Activated CD4-positive, alpha-beta memory T cell treated with anti-CD3 and anti-CD28 coated beads, Interleukin-2, amount 10 ng/mL, durations not matched to agents 7 days and 5 days (primary cell): ENCODE measurements around the gene UTF1. TPM values are rescaled to one million over a fixed set of nuclear protein-coding genes. Genes with fewer than 3 reads are reported as not detected.

ENCODE experiments used
- CTCF ChIA-PET: fragments of 350-600 bp; sonication (Branson Sonifier 250); formaldehyde crosslinking; loops from one replicate; lab custom pipeline; 2021; ENCODE audit warnings: antibody characterized with exemption, inconsistent platforms; lab: Charles Lee
- POLR2A ChIA-PET: fragments of 350-600 bp; sonication (Branson Sonifier 250); formaldehyde crosslinking; loops from one replicate; lab custom pipeline; 2021; ENCODE audit warnings: antibody characterized with exemption; lab: Charles Lee
- DNase-seq: peaks from one replicate; pipeline ENCODE4 v3.0.0-alpha.2; 2020
- H3K27ac Mint-ChIP-seq: one replicate; pipeline ENCODE4 v1.8.0; 2021; ENCODE audit warnings: mild to moderate bottlenecking, mixed read lengths
- H3K27me3 Mint-ChIP-seq: one replicate; pipeline ENCODE4 v1.8.0; 2021; ENCODE audit warnings: mixed read lengths
- H3K36me3 Mint-ChIP-seq: one replicate; pipeline ENCODE4 v1.8.0; 2021; ENCODE audit warnings: low read depth, mixed read lengths
- H3K4me1 Mint-ChIP-seq: one replicate; pipeline ENCODE4 v1.8.0; 2021; ENCODE audit warnings: mixed read lengths
- H3K4me3 Mint-ChIP-seq: one replicate; pipeline ENCODE4 v1.8.0; 2021; ENCODE audit warnings: mild to moderate bottlenecking, mixed read lengths
- H3K9me3 Mint-ChIP-seq: one replicate; pipeline ENCODE4 v1.8.0; 2021; ENCODE audit warnings: mixed read lengths
- total RNA-seq, 2 experiments: library from RNA; stranded (reverse); gene quantifications; one replicate each; pipeline ENCODE4 v1.2.3, GENCODE V29; 2021

UTF1 gene, protein sequence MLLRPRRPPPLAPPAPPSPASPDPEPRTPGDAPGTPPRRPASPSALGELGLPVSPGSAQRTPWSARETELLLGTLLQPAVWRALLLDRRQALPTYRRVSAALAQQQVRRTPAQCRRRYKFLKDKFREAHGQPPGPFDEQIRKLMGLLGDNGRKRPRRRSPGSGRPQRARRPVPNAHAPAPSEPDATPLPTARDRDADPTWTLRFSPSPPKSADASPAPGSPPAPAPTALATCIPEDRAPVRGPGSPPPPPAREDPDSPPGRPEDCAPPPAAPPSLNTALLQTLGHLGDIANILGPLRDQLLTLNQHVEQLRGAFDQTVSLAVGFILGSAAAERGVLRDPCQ
- not detected for total RNA-seq

- no peak for DNase-seq
- Mint-ChIP-seq H3K4me1 (peaks cover 32% of the 10 kb centered on the region), H3K27ac (no peak within 1 kb of the TSS), H3K36me3 (peaks cover 7% of the 10 kb centered on the region), H3K4me3 (no peak within 1 kb of the TSS), H3K27me3 (peaks cover 65% of the 10 kb centered on the region), H3K9me3 (no peaks in the 10 kb centered on the region)
- POLR2A ChIA-PET: no interaction called here
- CTCF ChIA-PET: no interaction called here
Measured at GRCh38 chr10:133230044-133230361, at the start of gene UTF1. Gene UTF1 (plus strand): TSS chr10:133230217. CDS start chr10:133230289, 72 bp downstream.

- peaks cover 8% of the 10 kb centered on the region for H3K36me3 Mint-ChIP-seq
- ChIA-PET POLR2A (no interaction called here), CTCF (no interaction called here)
- peaks cover 25% of the 10 kb centered on the region for H3K9me3 Mint-ChIP-seq
- no peak for DNase-seq
- no peak overlapping the region for H3K27ac Mint-ChIP-seq
- no peak overlapping the region for H3K4me3 Mint-ChIP-seq
- H3K4me1 Mint-ChIP-seq: no peaks in the 10 kb centered on the region
- no peaks in the 10 kb centered on the region for H3K27me3 Mint-ChIP-seq
Measured at GRCh38 chr10:133180965-133181639, 48.9 kb upstream of the UTF1 start.

DNA sequence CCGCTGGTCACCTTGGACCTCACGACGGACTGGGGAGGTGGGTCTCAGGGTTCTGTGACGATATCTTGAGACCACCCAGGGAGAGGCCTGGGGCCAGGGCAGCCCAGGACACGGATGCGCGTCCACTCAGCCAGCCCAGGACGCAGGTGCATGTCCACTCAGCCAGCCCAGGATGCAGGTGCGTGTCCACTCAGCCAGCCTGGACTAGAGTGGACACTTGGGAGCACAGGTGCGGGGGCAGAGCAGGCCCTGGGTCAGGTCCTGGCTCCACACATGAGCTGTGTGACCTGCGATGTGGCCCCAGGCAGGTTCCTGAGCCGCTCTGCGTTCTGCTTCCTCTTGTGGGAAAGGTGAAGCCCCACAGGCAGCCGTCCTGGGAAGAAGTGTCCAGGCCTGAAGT, 47.8 kb upstream of the UTF1 start:
- no peak for DNase-seq
- peaks cover 8% of the 10 kb centered on the region for H3K36me3 Mint-ChIP-seq
- peaks cover 21% of the 10 kb centered on the region for H3K9me3 Mint-ChIP-seq
- H3K27ac Mint-ChIP-seq: no peak overlapping the region
- POLR2A ChIA-PET: no interaction called here
- CTCF ChIA-PET: no interaction called here
- H3K27me3 Mint-ChIP-seq: no peaks in the 10 kb centered on the region
- no peaks in the 10 kb centered on the region for H3K4me1 Mint-ChIP-seq
- no peak overlapping the region for H3K4me3 Mint-ChIP-seq

DNA sequence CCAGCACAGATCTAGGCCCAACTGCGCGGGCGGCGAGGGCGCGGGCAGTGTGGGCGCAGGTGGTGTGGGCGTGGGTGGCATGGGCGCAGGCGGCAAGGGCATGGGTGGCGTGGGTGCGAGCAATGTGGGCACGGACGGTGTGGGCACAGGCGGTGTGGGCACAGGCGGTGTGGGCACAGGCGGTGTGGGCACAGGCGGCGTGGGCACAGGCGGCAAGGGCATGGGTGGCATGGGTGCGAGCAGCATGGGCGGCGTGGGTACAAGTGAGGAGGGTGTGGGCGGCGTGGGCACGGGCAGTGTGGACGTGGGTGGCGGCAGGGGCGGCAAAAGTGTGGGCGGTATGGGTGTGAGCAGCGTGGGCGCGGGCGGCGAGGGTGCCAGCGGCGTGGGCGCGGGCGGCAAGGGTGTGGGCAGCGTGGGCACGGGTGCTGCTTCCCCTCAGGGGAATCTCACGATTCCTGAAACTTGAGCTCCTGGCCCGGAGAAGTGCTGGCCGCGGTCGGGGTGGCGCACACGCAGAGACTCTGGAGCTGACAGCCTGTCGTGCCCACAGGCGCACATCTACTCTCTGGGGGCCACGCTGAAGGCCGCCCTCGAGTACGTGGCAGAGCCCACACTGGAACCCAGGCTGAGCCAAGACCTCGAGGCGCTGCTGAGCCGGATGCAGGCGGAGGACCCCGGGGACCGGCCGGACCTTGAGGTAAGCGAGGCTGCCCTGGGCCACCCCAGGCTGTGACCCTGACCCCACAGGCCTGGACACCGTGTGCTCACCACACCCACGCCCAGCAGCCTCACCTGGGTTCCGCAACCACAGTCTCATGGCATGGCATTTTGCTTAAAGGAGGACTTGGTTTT, 47.0 kb upstream of the UTF1 start:
- Mint-ChIP-seq H3K27me3 (no peaks in the 10 kb centered on the region), H3K9me3 (peaks cover 13% of the 10 kb centered on the region), H3K27ac (no peak overlapping the region), H3K36me3 (peaks cover under 1% of the 10 kb centered on the region), H3K4me3 (no peak overlapping the region), H3K4me1 (no peaks in the 10 kb centered on the region)
- ChIA-PET POLR2A (no interaction called here), CTCF (no interaction called here)
- DNase-seq: no peak

DNA sequence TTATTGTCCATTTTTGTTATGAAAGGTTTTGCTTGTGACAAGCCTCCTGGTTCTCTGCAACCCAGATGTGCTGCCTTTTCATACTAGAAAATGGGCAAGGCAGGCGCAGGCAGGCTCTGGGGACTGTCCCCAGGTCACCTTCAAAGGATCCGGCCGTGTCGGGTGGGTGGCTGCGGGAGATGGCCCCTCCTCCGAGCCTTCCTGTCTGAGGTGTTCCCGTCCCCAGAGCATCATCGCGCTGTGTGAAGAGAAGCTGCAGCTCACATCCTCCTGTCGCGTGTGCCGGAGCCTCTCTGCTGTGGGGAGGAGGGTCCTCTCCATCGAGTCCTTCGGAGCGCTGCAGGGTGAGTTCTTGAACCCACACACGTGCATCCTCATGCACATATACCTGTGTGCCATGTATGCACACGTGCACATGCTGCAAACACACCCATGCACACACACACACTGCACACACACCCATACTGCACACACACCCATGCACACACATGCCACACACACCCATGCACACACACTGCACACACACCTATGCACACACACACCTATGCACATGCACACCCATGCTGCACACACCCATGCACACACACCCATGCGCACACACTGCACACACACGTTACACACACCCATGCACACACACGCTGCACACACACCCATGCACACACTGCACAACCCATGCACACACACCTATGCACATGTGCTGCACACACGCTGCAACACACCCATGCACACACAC, 46.2 kb upstream of the UTF1 start:
- DNase-seq: no peak
- H3K4me1 Mint-ChIP-seq: no peaks in the 10 kb centered on the region
- POLR2A ChIA-PET: no interaction called here

GRCh38 chr10:133184591-133185244, 45.3 kb upstream of the UTF1 start:
- POLR2A ChIA-PET: no interaction called here
- CTCF ChIA-PET: no interaction called here
- Mint-ChIP-seq H3K9me3 (peaks cover 7% of the 10 kb centered on the region), H3K4me3 (no peak overlapping the region), H3K36me3 (no peaks in the 10 kb centered on the region), H3K27me3 (no peaks in the 10 kb centered on the region), H3K27ac (no peak overlapping the region), H3K4me1 (no peaks in the 10 kb centered on the region)
- DNase-seq: no peak

More for the DNA sequence above, 46.2 kb upstream of the UTF1 start:
- Mint-ChIP-seq H3K36me3 (no peaks in the 10 kb centered on the region), H3K4me3 (no peak overlapping the region), H3K27me3 (no peaks in the 10 kb centered on the region), H3K9me3 (peaks cover 7% of the 10 kb centered on the region), H3K27ac (no peak overlapping the region)
- CTCF ChIA-PET: no interaction called here

DNA sequence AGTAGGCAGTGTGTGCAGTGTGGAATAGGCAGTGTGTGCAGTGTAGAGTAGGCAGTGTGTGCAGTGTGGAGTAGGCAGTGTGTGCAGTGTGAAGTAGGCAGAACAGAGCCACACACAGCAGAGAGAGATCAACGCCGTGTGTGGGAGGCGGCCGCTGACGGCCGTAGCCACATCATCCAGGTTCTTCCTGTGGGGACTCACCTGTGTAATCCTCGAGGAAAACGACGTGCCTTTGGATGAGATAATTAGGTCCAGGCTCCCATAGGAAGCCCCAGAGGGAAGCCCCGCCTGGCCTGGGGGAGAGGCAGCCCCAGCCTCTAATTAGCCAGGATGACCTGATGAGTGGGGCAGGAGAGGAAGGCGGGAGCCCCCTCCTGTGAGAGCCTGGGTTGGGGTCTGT, 44.6 kb upstream of the UTF1 start:
- H3K27ac Mint-ChIP-seq: no peak overlapping the region
- POLR2A ChIA-PET: no interaction called here
- CTCF ChIA-PET: no interaction called here
- H3K9me3 Mint-ChIP-seq: peaks cover 7% of the 10 kb centered on the region
- H3K27me3 Mint-ChIP-seq: no peaks in the 10 kb centered on the region
- no peak for DNase-seq
- H3K4me3 Mint-ChIP-seq: no peak overlapping the region
- no peaks in the 10 kb centered on the region for H3K4me1 Mint-ChIP-seq
- H3K36me3 Mint-ChIP-seq: no peaks in the 10 kb centered on the region

GRCh38 chr10:133185916-133186315, 44.1 kb upstream of the UTF1 start:
- no peak overlapping the region for H3K27ac Mint-ChIP-seq
- no peaks in the 10 kb centered on the region for H3K4me1 Mint-ChIP-seq
- POLR2A ChIA-PET: no interaction called here
- DNase-seq: no peak
- no peaks in the 10 kb centered on the region for H3K36me3 Mint-ChIP-seq
- no peak overlapping the region for H3K4me3 Mint-ChIP-seq
- H3K27me3 Mint-ChIP-seq: no peaks in the 10 kb centered on the region
- peaks cover 7% of the 10 kb centered on the region for H3K9me3 Mint-ChIP-seq
- CTCF ChIA-PET: no interaction called here

GRCh38 chr10:133186416-133187090, 43.5 kb upstream of the UTF1 start:
- Mint-ChIP-seq H3K27me3 (no peaks in the 10 kb centered on the region), H3K36me3 (no peaks in the 10 kb centered on the region), H3K27ac (no peak overlapping the region), H3K4me1 (no peaks in the 10 kb centered on the region), H3K4me3 (no peak overlapping the region), H3K9me3 (peaks cover 7% of the 10 kb centered on the region)
- no peak for DNase-seq
- POLR2A ChIA-PET: no interaction called here
- CTCF ChIA-PET: no interaction called here

DNA sequence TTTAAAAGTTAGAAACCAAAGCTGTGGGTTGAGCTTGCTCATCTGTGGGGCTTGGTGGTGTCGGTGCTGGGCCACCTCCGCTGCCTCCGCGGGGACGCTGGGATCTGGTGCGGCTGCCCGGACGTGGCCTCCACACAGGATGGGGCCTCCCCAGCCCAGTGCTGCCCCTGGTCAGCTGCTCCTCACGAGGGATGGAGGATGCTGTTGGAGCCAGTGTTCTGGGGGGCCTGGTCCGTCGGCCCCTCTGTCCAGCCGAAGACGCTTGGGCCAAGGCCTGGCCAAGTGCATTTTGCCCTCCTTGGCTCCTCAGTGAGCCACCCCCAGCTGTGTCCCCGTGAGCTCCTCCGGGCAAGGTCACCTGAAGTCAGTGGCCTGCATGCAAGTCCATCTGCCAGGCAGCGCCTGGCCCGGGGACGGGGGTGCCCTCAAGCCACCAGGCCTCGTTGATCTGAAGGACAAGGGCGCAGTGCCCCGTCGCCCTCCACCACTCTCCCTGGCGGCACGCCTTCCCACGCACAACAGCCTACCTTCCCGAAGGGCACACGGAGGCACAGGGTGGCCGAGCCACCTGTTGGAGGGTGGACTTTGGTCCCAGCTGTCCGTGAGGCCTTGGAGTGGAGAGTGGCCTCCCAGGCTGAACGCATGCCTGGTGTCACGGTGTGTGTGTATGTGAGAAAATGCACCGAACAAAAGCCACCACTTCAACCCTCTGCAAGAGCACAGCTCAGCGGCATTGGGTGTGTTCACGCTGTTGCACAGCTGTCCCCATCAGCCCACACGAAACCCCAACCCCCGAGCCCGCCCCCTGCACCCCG, 42.7 kb upstream of the UTF1 start:
- Mint-ChIP-seq H3K27ac (no peak overlapping the region), H3K9me3 (peaks cover 7% of the 10 kb centered on the region), H3K4me3 (no peak overlapping the region), H3K27me3 (peaks cover 5% of the 10 kb centered on the region), H3K36me3 (no peaks in the 10 kb centered on the region), H3K4me1 (no peaks in the 10 kb centered on the region)
- CTCF ChIA-PET: no interaction called here
- POLR2A ChIA-PET: no interaction called here
- DNase-seq: no peak

- H3K9me3 Mint-ChIP-seq: peaks cover 7% of the 10 kb centered on the region
- ChIA-PET POLR2A (no interaction called here), CTCF (no interaction called here)
- no peak overlapping the region for H3K27ac Mint-ChIP-seq
- H3K4me1 Mint-ChIP-seq: no peaks in the 10 kb centered on the region
- no peaks in the 10 kb centered on the region for H3K36me3 Mint-ChIP-seq
- peaks cover 7% of the 10 kb centered on the region for H3K27me3 Mint-ChIP-seq
- DNase-seq: no peak
- H3K4me3 Mint-ChIP-seq: no peak overlapping the region
Measured at GRCh38 chr10:133187906-133188681, 41.9 kb upstream of the UTF1 start.
